Activated CD4-positive, alpha-beta T cell treated with anti-CD3 and anti-CD28 coated beads, Interleukin-2, amount 10 ng/mL, durations not matched to agents 7 days and 5 days (primary cell): Measurements from ENCODE around the gene VOPP1. TPM values are rescaled to one million over a fixed set of nuclear protein-coding genes. Genes with fewer than 3 reads are reported as not detected.

Source experiments
- CTCF ChIA-PET: fragments of 350-600 bp; sonication (Branson Sonifier 250); formaldehyde crosslinking; loops from one replicate; lab custom pipeline; 2021; ENCODE audit warnings: antibody characterized with exemption; lab: Charles Lee
- POLR2A ChIA-PET: fragments of 350-600 bp; sonication (Branson Sonifier 250); formaldehyde crosslinking; loops from one replicate; lab custom pipeline; 2021; ENCODE audit warnings: antibody characterized with exemption; lab: Charles Lee
- DNase-seq: peaks from one replicate; pipeline ENCODE4 v3.0.0-alpha.2; 2020
- H3K27ac Mint-ChIP-seq: one replicate; pipeline ENCODE4 v1.8.0; 2021; ENCODE audit warnings: mild to moderate bottlenecking, moderate library complexity, mixed read lengths
- H3K27me3 Mint-ChIP-seq: one replicate; pipeline ENCODE4 v1.8.0; 2021; ENCODE audit warnings: mixed read lengths
- H3K36me3 Mint-ChIP-seq: one replicate; pipeline ENCODE4 v1.8.0; 2021; ENCODE audit warnings: low read depth, mixed read lengths
- H3K4me1 Mint-ChIP-seq: one replicate; pipeline ENCODE4 v1.8.0; 2021; ENCODE audit warnings: mixed read lengths
- H3K4me3 Mint-ChIP-seq: one replicate; pipeline ENCODE4 v1.8.0; 2021; ENCODE audit warnings: mild to moderate bottlenecking, moderate library complexity, mixed read lengths
- H3K9me3 Mint-ChIP-seq: one replicate; pipeline ENCODE4 v1.8.0; 2021; ENCODE audit warnings: mixed read lengths
- total RNA-seq, 2 experiments: library from RNA; stranded (reverse); gene quantifications; one replicate each; pipeline ENCODE4 v1.2.3, GENCODE V29; 2021

VOPP1 gene
- total RNA-seq, 2 experiments from 2014 or later = 74.5 to 77.2 TPM

DNA sequence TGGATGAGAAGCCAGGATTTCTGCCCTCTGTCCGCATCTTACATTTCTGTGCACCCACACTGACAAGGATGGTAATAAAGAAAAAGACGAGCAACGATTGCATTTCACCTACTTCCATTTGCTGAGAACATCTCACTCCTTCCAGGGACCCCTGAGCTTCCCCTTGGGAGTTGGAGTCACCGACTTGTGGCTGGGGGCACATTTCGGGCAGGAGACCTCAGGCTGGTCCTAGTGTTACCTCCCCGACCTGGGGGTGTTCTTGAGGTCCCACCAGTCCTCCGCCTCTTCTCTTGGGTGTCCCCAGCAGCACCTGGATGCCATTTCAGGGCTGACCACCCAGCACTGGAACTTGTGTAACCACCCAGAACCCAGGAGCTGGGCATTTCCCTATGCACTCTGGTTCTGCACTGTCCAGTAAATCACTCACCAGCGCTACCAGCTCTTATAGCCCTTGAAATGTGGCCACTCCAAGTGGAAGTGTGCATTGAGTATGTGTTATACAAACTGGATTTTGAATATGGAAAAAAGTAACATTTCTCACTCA, 122.2 kb downstream of the VOPP1 start:
- DNase-seq = no peak
- no peak overlapping the region for H3K4me3 Mint-ChIP-seq
- H3K4me1 Mint-ChIP-seq = peaks cover 17% of the 10 kb centered on the region
- H3K27me3 Mint-ChIP-seq = no peaks in the 10 kb centered on the region
- no peak overlapping the region for H3K27ac Mint-ChIP-seq
- POLR2A ChIA-PET = no interaction called here
- no peaks in the 10 kb centered on the region for H3K9me3 Mint-ChIP-seq
- peaks cover 29% of the 10 kb centered on the region for H3K36me3 Mint-ChIP-seq
- CTCF ChIA-PET = no interaction called here

DNA sequence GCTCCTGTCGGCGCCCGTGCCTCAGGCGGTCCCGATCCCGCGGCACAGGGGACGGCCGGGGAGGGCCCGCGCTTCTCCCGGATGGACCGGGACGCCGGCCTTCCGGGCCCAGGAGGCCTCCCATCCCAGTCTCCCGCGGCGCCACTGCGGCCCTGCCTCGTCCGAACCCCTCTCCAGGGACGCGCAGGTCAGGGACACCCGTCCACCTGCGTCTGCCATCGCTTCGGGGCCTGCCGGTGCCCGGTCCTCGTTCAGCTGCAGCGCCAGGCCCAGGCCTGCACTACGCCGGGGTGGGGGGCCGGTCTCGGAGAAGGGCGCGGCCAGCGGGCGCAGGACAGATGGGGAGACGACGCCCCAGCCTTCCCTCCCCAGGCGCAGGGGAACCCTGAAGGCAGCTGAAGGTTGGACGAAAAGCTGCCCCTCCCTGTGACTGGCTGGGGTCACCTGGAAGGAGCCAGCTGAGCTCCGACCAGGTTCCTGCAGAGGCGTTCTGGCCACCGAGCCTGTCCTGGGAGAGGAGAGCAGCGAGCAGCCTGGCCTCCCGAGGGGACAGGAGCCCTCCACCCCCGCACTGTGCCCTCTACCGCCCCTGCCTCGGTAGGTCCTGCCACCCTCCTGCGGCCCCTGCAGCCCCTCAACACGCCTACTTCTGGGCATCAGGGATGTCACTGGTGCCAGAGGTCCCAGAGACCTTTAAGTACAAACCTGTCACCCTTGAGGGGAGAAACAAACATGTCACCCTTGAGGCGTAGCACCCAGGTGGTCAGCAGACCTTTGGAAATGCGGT, 122.9 kb downstream of the VOPP1 start:
- peaks cover 23% of the 10 kb centered on the region for H3K36me3 Mint-ChIP-seq
- no peaks in the 10 kb centered on the region for H3K27me3 Mint-ChIP-seq
- no peaks in the 10 kb centered on the region for H3K9me3 Mint-ChIP-seq
- no peak overlapping the region for H3K4me3 Mint-ChIP-seq
- H3K4me1 Mint-ChIP-seq = peaks cover 13% of the 10 kb centered on the region
- POLR2A ChIA-PET = no interaction called here
- DNase-seq = no peak
- H3K27ac Mint-ChIP-seq = no peak overlapping the region
- CTCF ChIA-PET = no interaction called here

DNA sequence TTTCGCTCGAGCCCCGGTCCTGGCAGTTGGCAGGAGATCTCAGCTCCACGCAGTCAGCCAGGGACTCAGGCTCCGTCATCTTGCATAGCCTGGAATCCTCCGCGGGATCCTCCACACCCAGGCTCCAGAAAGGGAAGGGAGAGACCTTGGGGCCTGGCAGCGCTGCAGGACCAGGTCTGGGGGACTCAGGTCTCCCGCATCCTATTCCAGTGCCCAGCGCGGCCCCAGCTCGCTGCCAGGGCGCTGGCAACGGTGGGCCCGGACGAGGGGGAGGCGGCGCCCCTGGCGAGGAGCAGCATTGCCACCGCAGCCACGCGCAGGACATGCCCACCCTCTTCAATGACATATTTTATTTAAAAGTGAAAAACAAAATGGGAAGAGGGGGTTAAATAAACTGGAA, 123.8 kb downstream of the VOPP1 start:
- H3K9me3 Mint-ChIP-seq = no peaks in the 10 kb centered on the region
- no peaks in the 10 kb centered on the region for H3K27me3 Mint-ChIP-seq
- H3K4me3 Mint-ChIP-seq = no peak overlapping the region
- H3K36me3 Mint-ChIP-seq = peaks cover 20% of the 10 kb centered on the region
- peaks cover 13% of the 10 kb centered on the region for H3K4me1 Mint-ChIP-seq
- DNase-seq = no peak
- no peak overlapping the region for H3K27ac Mint-ChIP-seq
- CTCF ChIA-PET = interaction anchor here (0.6 kb wide), 1 partner anchor 487 kb away, joined by 3 read pairs; no protein-coding TSS in a partner anchor
- POLR2A ChIA-PET = no interaction called here

DNA sequence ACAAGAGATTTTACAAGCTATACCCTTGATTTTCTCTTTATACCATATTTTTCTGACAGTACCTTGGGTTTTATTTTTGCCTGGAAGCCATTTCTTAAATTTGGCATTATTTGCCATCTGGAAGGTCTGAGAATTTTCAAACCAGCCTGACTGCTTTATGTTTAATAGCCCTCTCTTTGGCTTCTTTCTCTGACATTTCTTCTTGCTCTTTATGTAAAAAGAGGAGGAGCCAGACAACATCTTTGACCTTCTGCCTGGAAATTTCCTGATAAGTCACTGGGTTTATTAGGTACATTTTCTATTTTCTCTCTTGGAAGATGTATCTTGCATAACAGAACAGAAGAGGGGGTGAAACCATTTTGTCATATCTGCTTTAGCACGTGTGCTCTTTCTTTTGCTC, 127.5 kb downstream of the VOPP1 start:
- Mint-ChIP-seq H3K36me3 (peaks cover 11% of the 10 kb centered on the region), H3K27ac (no peak overlapping the region), H3K27me3 (no peaks in the 10 kb centered on the region), H3K4me3 (no peak overlapping the region), H3K4me1 (peaks cover 19% of the 10 kb centered on the region), H3K9me3 (no peaks in the 10 kb centered on the region)
- POLR2A ChIA-PET = no interaction called here
- DNase-seq = no peak
- CTCF ChIA-PET = interaction anchor here (0.7 to 1.0 kb wide), 2 partner anchors 12 to 448 kb away, joined by 3 read pairs; no protein-coding TSS in a partner anchor

- ChIA-PET CTCF (interaction anchor here (1.0 kb wide), 1 partner anchor 9 kb away, joined by 3 read pairs; no protein-coding TSS in a partner anchor), POLR2A (no interaction called here)
These were observed 130.4 kb downstream of the VOPP1 start for GRCh38 chr7:55441774-55442522.

GRCh38 chr7:55441002-55441401, 131.3 kb downstream of the VOPP1 start:
- POLR2A ChIA-PET = no interaction called here
- Mint-ChIP-seq H3K36me3 (peaks cover 5% of the 10 kb centered on the region), H3K27ac (no peak overlapping the region), H3K4me1 (peaks cover 47% of the 10 kb centered on the region), H3K27me3 (no peaks in the 10 kb centered on the region), H3K4me3 (no peak overlapping the region), H3K9me3 (no peaks in the 10 kb centered on the region)
- no peak for DNase-seq
- CTCF ChIA-PET = no interaction called here

More at GRCh38 chr7:55441774-55442522, 130.4 kb downstream of the VOPP1 start:
- Mint-ChIP-seq H3K9me3 (no peaks in the 10 kb centered on the region), H3K27ac (no peak overlapping the region), H3K27me3 (no peaks in the 10 kb centered on the region), H3K4me1 (peaks cover 41% of the 10 kb centered on the region), H3K36me3 (peaks cover 9% of the 10 kb centered on the region), H3K4me3 (no peak overlapping the region)
- no peak for DNase-seq

DNA sequence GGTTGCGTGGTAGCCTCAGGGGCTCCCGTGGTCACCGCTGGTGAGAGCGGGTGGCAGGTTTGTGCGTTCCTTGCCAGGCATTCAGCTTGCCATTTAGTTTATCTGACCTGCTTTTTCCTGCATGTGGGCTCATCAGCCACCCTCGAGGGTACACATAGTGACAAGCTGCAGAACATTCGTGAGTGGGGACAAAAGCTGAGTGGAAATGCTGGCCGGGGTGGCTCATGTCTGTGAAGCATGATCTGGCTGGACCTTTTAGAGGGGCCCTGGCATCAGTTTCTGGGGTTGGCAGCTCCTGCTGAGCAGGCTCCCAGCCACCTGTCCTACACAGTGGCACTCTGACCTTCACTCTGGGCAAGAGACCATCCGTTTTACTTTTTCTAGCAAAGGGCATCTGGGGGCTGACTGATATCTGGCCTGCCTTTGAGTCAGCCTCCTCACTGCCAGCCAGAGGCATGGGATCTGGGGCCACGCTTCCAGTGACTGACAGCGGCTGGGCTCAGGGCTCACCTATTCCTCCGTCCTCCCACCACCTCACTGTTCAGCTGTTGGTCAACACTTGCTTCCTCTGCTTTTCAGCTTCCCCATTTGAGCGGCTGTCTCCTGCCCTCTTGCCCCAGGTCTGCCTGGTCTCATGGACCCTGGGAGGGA, 132.1 kb downstream of the VOPP1 start:
- no peaks in the 10 kb centered on the region for H3K9me3 Mint-ChIP-seq
- H3K36me3 Mint-ChIP-seq = peaks cover 4% of the 10 kb centered on the region
- DNase-seq = no peak
- peak overlapping the region; percentile 28 for H3K27ac Mint-ChIP-seq
- ChIA-PET POLR2A (no interaction called here), CTCF (interaction anchor here (1.0 kb wide), 1 partner anchor 666 kb away, joined by 3 read pairs; no protein-coding TSS in a partner anchor)
- no peak overlapping the region for H3K4me3 Mint-ChIP-seq
- H3K27me3 Mint-ChIP-seq = no peaks in the 10 kb centered on the region
- peaks cover 48% of the 10 kb centered on the region for H3K4me1 Mint-ChIP-seq

GRCh38 chr7:55439627-55440026, 132.7 kb downstream of the VOPP1 start:
- DNase-seq = no peak
- Mint-ChIP-seq H3K27ac (peak overlapping the region; percentile 28), H3K36me3 (peaks cover 4% of the 10 kb centered on the region), H3K9me3 (no peaks in the 10 kb centered on the region), H3K27me3 (no peaks in the 10 kb centered on the region), H3K4me3 (no peak overlapping the region), H3K4me1 (peaks cover 45% of the 10 kb centered on the region)
- ChIA-PET POLR2A (no interaction called here), CTCF (interaction anchor here (1.0 kb wide), 1 partner anchor 666 kb away, joined by 3 read pairs; no protein-coding TSS in a partner anchor)

GRCh38 chr7:55438757-55439525, 133.4 kb downstream of the VOPP1 start:
- CTCF ChIA-PET = interaction anchor here (1.0 kb wide), 1 partner anchor 667 kb away, joined by 3 read pairs; no protein-coding TSS in a partner anchor
- DNase-seq = no peak
- peaks cover 4% of the 10 kb centered on the region for H3K36me3 Mint-ChIP-seq
- peak overlapping the region; percentile 28 for H3K27ac Mint-ChIP-seq
- no peaks in the 10 kb centered on the region for H3K9me3 Mint-ChIP-seq
- no peaks in the 10 kb centered on the region for H3K27me3 Mint-ChIP-seq
- H3K4me1 Mint-ChIP-seq = peaks cover 45% of the 10 kb centered on the region
- H3K4me3 Mint-ChIP-seq = no peak overlapping the region
- POLR2A ChIA-PET = no interaction called here

DNA sequence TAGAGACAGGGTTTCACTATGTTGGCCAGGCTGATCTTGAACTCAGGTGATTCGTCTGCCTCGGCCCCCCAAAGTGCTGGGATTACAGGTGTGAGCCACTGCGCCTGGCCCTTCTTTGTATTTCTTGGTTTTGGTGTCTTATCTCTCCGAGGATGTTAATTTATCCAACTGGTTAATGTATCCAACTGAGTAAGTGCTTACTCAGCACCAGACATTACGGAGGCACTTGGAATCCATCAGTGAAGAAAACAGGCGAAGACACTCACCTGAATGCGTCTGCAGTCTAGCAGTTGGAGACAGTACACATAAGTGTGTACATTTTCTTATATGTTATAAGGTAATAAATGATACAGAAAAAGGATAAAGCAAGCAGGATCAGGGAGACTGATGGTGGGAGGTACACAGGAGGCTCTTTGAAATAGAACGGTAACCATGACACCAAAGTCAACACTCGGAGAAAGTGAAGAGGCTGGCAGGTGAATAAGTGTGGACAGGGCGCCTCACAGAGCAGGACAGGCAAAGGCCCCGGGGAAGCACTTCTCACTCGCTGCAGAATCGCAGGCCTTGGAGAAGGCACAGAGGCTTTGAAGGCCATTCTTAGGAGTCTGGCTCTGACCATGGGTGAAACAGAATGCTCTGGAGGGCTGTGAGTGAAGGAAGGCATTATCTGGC, 134.1 kb downstream of the VOPP1 start:
- Mint-ChIP-seq H3K9me3 (no peaks in the 10 kb centered on the region), H3K4me1 (peaks cover 53% of the 10 kb centered on the region), H3K27me3 (no peaks in the 10 kb centered on the region), H3K4me3 (no peak overlapping the region), H3K27ac (no peak overlapping the region), H3K36me3 (peaks cover 4% of the 10 kb centered on the region)
- ChIA-PET CTCF (no interaction called here), POLR2A (no interaction called here)
- DNase-seq = no peak

- Mint-ChIP-seq H3K4me1 (peaks cover 59% of the 10 kb centered on the region), H3K27ac (peak overlapping the region; percentile 74), H3K9me3 (no peaks in the 10 kb centered on the region), H3K27me3 (no peaks in the 10 kb centered on the region), H3K4me3 (no peak overlapping the region), H3K36me3 (peaks cover 4% of the 10 kb centered on the region)
- DNase-seq = no peak
- POLR2A ChIA-PET = no interaction called here
- CTCF ChIA-PET = no interaction called here
These were observed 134.9 kb downstream of the VOPP1 start for GRCh38 chr7:55437375-55437774.
